Gastrocnemius medialis (tissue), 4 donors: Measurements from ENCODE around the gene CDHR3.

Source experiments
- CTCF ChIP-seq, 5 experiments: fragments of 450-650 bp in 3 of 5; fragments of 200-600 bp in 2 of 5; sonication (generic) in 2 of 5; IDR thresholded peaks in 4 of 5; conservative IDR thresholded peaks in 1 of 5; 1 replicate in 4 of 5; 2 replicates in 1 of 5; pipeline ENCODE4 v1.5.1; 2016 to 2019; ENCODE audit warnings: antibody characterized with exemption in 5 of 5, mild to moderate bottlenecking in 3 of 5, moderate library complexity in 3 of 5
- POLR2A ChIP-seq, 2 donors: fragments of 450-650 bp; IDR thresholded peaks; one replicate each; pipeline ENCODE4 v1.6.1; 2017; ENCODE audit warnings: antibody characterized with exemption in 2 of 2, mild to moderate bottlenecking in 2 of 2, moderate library complexity in 2 of 2

GRCh38 chr7:106057962-106058927 is 95.2 kb downstream of the CDHR3 start:
- no peak for TF ChIP-seq POLR2A (IDR thresholded peaks at IDR 0.05)
- no peak for TF ChIP-seq CTCF (IDR thresholded peaks at IDR 0.05 in 4 of 5, conservative IDR thresholded peaks at IDR 0.05 in 1 of 5)
